Measurements from ENCODE around the gene PWWP2B. TPM values are rescaled to one million over a fixed set of nuclear protein-coding genes. Genes with fewer than 3 reads are reported as not detected.
A peak's percentile ranks its signal among the peaks of the same experiment; 100 is the strongest.

PWWP2B gene
- total and polyA plus RNA-seq, 2 of the 4 experiments (the other 2 are of a cell fraction) = 1.7 to 2.2 TPM

DNA sequence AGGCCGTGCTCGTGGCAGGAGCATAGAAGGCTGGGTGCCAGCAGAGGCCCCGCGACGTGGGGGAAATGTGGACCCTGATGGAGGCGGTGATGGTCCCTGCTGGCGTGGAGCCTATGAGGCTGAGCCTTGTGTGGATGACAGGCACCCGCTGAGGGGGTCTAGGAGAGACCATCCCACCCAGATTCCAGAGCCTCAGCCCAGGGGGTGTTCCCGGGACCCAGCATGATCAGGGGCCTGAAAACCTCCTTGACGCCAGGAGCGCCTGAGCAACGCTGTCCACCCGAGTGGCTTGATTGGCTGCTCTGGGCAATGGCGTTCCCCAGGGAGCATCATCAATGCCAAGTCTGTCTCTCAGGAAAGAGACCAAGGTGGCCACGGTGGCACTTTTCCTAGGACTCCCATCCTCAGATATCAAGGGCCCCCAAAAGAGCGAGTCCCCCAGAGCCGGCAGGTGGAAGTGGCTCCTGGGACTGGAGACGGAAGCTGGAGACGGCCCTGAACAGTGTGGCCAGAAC lies 61.1 kb downstream of the PWWP2B start:
- Histone ChIP-seq H3K27ac (ENCODE audit: insufficient read depth, low read length) (no peak overlapping the region), H2BK5ac (ENCODE audit: low read depth, low read length, poor library complexity, severe bottlenecking) (no peak overlapping the region), H3K36me3 (ENCODE audit: control insufficient read depth, insufficient read depth, low read length) (no peaks in the 10 kb centered on the region), H3K9me3 (ENCODE audit: control insufficient read depth, insufficient read depth, low read length) (no peaks in the 10 kb centered on the region), H2AFZ (replicated peaks; ENCODE audit: low read length, poor library complexity) (peak overlapping the region; percentile 75), H3K4me1 (ENCODE audit: control insufficient read depth, insufficient read depth, low read length) (no peaks in the 10 kb centered on the region), H3K27me3 (ENCODE audit: control insufficient read depth, insufficient read depth, low read length) (peaks cover 9% of the 10 kb centered on the region; the same call in 1 of the 2 replicates), H4K91ac (ENCODE audit: insufficient read depth, low read depth, low read length) (no peak overlapping the region), H3K9ac (ENCODE audit: low read depth, low read length) (no peak overlapping the region), H3K18ac (ENCODE audit: low read depth, low read length) (no peak overlapping the region), H3K79me1 (ENCODE audit: low read depth in 1 of 2, low read length in 2 of 2) (no peaks in the 10 kb centered on the region), H2BK120ac (ENCODE audit: low read depth, low read length) (no peak overlapping the region), H3K23ac (ENCODE audit: low read depth, low read length) (no peak overlapping the region), H2AK5ac (ENCODE audit: low read depth, low read length) (peak overlapping the region; percentile 46; the same call in 1 of the 2 replicates), H4K8ac (ENCODE audit: low read depth in 2 of 2, low read length in 2 of 2) (no peak overlapping the region), H3K4ac (ENCODE audit: low read depth, low read length) (no peak overlapping the region), H3K9me1 (ENCODE audit: insufficient read depth, low read length) (no peaks in the 10 kb centered on the region), H2AK9ac (replicated peaks; ENCODE audit: low read depth, low read length, poor library complexity) (no peak overlapping the region), H2BK20ac (ENCODE audit: low read depth, low read length) (no peak overlapping the region), H3K4me2 (ENCODE audit: low read depth, low read length) (no peak overlapping the region), H3K56ac (ENCODE audit: extremely low read depth, insufficient read depth, low read length) (no peak overlapping the region), H3K14ac (replicated peaks; ENCODE audit: low read depth, low read length) (no peak overlapping the region), H4K5ac (ENCODE audit: low read depth, low read length) (no peak overlapping the region), H4K20me1 (ENCODE audit: insufficient read depth, low read length) (no peaks in the 10 kb centered on the region), H2BK15ac (ENCODE audit: low read depth, low read length) (no peak overlapping the region), H3K4me3 (ENCODE audit: insufficient read depth, low read depth, low read length) (no peak overlapping the region)
- ChIA-PET POLR2A (ENCODE audit: unreplicated experiment) (no interaction called here), CTCF (interaction anchor here (1.7 kb wide), 1 partner anchor 180 kb away, joined by 7 read pairs; no protein-coding TSS in a partner anchor)
- no TSS peak for BruUV-seq (replicated peaks)
- 54% methylated on average over 15 of the region's 19 CpGs; no CpG with 5 or more reads in 1 of the 2 experiments for WGBS, 2 experiments (ENCODE audit: extremely low coverage in 2 of 2, insufficient read length in 1 of 2)
- in situ Hi-C loops (cut with MboI; ENCODE audit: low sequenced_read_pairs) (loop anchor here (5.0 kb wide), 2 partner anchors 179 to 236 kb away; no protein-coding TSS in a partner anchor), dilution Hi-C loops (cut with HindIII; ENCODE audit: low sequenced_read_pairs, unreplicated experiment) (no loop called here), intact Hi-C loops (cut with micrococcal nuclease) (loop anchor here (1.0 to 2.0 kb wide), 3 partner anchors 79 to 179 kb away; partner anchors contain the start of gene INPP5A)
- ATAC-seq (ENCODE audit: low read depth) (no peak), DNase-seq (no peak)
- TF ChIP-seq SMC3 (IDR thresholded peaks at IDR 0.05; ENCODE audit: low read depth, low read length) = no peak
- TF ChIP-seq, protein P1, sequence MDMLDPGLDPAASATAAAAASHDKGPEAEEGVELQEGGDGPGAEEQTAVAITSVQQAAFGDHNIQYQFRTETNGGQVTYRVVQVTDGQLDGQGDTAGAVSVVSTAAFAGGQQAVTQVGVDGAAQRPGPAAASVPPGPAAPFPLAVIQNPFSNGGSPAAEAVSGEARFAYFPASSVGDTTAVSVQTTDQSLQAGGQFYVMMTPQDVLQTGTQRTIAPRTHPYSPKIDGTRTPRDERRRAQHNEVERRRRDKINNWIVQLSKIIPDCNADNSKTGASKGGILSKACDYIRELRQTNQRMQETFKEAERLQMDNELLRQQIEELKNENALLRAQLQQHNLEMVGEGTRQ (IDR thresholded peaks at IDR 0.05; ENCODE audit: low read depth, low read length) = no peak
- TF ChIP-seq RFX5 (IDR thresholded peaks at IDR 0.05; ENCODE audit: low read depth, low read length) = no peak
- no peak for TF ChIP-seq FOS (IDR thresholded peaks at IDR 0.05; ENCODE audit: low read depth, low read length)
- TF ChIP-seq CHD1 (IDR thresholded peaks at IDR 0.05; ENCODE audit: low read depth, low read length) = no peak
- no peak for TF ChIP-seq MAFK (IDR thresholded peaks at IDR 0.05; ENCODE audit: low read depth, low read length)
- no peak for TF ChIP-seq RCOR1 (IDR thresholded peaks at IDR 0.05; ENCODE audit: insufficient replicate concordance, low read length)
- TF ChIP-seq, protein P2, sequence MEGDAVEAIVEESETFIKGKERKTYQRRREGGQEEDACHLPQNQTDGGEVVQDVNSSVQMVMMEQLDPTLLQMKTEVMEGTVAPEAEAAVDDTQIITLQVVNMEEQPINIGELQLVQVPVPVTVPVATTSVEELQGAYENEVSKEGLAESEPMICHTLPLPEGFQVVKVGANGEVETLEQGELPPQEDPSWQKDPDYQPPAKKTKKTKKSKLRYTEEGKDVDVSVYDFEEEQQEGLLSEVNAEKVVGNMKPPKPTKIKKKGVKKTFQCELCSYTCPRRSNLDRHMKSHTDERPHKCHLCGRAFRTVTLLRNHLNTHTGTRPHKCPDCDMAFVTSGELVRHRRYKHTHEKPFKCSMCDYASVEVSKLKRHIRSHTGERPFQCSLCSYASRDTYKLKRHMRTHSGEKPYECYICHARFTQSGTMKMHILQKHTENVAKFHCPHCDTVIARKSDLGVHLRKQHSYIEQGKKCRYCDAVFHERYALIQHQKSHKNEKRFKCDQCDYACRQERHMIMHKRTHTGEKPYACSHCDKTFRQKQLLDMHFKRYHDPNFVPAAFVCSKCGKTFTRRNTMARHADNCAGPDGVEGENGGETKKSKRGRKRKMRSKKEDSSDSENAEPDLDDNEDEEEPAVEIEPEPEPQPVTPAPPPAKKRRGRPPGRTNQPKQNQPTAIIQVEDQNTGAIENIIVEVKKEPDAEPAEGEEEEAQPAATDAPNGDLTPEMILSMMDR (conservative IDR thresholded peaks at IDR 0.05; ENCODE audit: low read depth, low read length) = no peak
- TF ChIP-seq MXI1 (IDR thresholded peaks at IDR 0.05; ENCODE audit: borderline replicate concordance, low read depth, low read length) = no peak
- TF ChIP-seq ELK1 (IDR thresholded peaks at IDR 0.05; ENCODE audit: borderline replicate concordance, low read depth, low read length) = no peak

Measured in IMR-90 (cell line).